MM.1S (cell line): ENCODE measurements around the gene OLFML1.

Experiments used
- DNase-seq: peaks from one replicate; pipeline ENCODE4 v3.0.0-alpha.2; 2015
- H2AFZ ChIP-seq: fragments of 300-600 bp; sonication (generic); 2 replicates; pipeline ENCODE4 v1.6.0; 2016; ENCODE audit warnings: antibody characterized with exemption, low read length
- H3F3A ChIP-seq: fragments of 300-600 bp; sonication (generic); 2 replicates; pipeline ENCODE4 v1.6.1; 2016; ENCODE audit warnings: mild to moderate bottlenecking, antibody characterized with exemption, low read length, moderate library complexity, mixed read lengths; ENCODE audit not compliant: insufficient read depth
- H3K27ac ChIP-seq: fragments of 300-600 bp; sonication (generic); 2 replicates; pipeline ENCODE4 v1.5.1; 2016; ENCODE audit warnings: mild to moderate bottlenecking, low read length
- H3K27me3 ChIP-seq: fragments of 300-600 bp; sonication (generic); replicated peaks from 2 replicates; pipeline ENCODE4 v1.6.0; 2016; ENCODE audit warnings: low read length; ENCODE audit not compliant: insufficient read depth
- H3K36me3 ChIP-seq: fragments of 300-600 bp; sonication (generic); replicated peaks from 2 replicates; pipeline ENCODE4 v1.6.1; 2016; ENCODE audit warnings: mild to moderate bottlenecking, low read length, mixed read lengths; ENCODE audit not compliant: insufficient read depth
- H3K4me1 ChIP-seq: fragments of 300-600 bp; sonication (generic); 2 replicates; pipeline ENCODE4 v1.6.1; 2016; ENCODE audit warnings: low read length, mixed read lengths
- H3K4me2 ChIP-seq: fragments of 300-600 bp; sonication (generic); 2 replicates; pipeline ENCODE4 v1.6.0; 2016; ENCODE audit warnings: low read depth, low read length
- H3K4me3 ChIP-seq: fragments of 300-600 bp; sonication (generic); 2 replicates; pipeline ENCODE4 v1.5.1; 2016; ENCODE audit warnings: low read length, mixed read lengths
- H3K79me2 ChIP-seq: fragments of 300-600 bp; sonication (generic); 2 replicates; pipeline ENCODE4 v1.6.1; 2016; ENCODE audit warnings: mixed run types, low read length, mixed read lengths
- H3K9ac ChIP-seq: fragments of 300-600 bp; sonication (generic); 2 replicates; pipeline ENCODE4 v1.6.1; 2016; ENCODE audit warnings: low read length, mixed read lengths
- H3K9me2 ChIP-seq: fragments of 300-600 bp; sonication (generic); replicated peaks from 2 replicates; pipeline ENCODE4 v1.6.1; 2016; ENCODE audit warnings: mild to moderate bottlenecking, low read length, mixed read lengths; ENCODE audit not compliant: insufficient read depth
- H3K9me3 ChIP-seq: fragments of 300-600 bp; sonication (generic); replicated peaks from 2 replicates; pipeline ENCODE4 v1.6.1; 2016; ENCODE audit warnings: mild to moderate bottlenecking, low read length, mixed read lengths; ENCODE audit not compliant: insufficient read depth
- H4K20me1 ChIP-seq: fragments of 300-600 bp; sonication (generic); 2 replicates; pipeline ENCODE4 v1.6.1; 2016; ENCODE audit warnings: mild to moderate bottlenecking, low read length, moderate library complexity, mixed read lengths; ENCODE audit not compliant: insufficient read depth
- EZH2 ChIP-seq: fragments of 300-600 bp; sonication (generic); optimal IDR thresholded peaks from 2 replicates; pipeline ENCODE3; 2017; ENCODE audit warnings: low read depth, mild to moderate bottlenecking, antibody characterized with exemption, low read length, mixed read lengths
- EZH2phosphoT487 ChIP-seq: fragments of 300-600 bp; sonication (generic); IDR thresholded peaks from 2 replicates; pipeline ENCODE4 v1.6.1; 2018; ENCODE audit warnings: antibody characterized with exemption, low read length
- TF ChIP-seq, protein P1 (sequence below): fragments of 300-600 bp; sonication (generic); IDR thresholded peaks from 2 replicates; pipeline ENCODE4 v1.5.1; 2016; ENCODE audit warnings: antibody characterized with exemption, low read length, mixed read lengths

OLFML1 gene

DNA sequence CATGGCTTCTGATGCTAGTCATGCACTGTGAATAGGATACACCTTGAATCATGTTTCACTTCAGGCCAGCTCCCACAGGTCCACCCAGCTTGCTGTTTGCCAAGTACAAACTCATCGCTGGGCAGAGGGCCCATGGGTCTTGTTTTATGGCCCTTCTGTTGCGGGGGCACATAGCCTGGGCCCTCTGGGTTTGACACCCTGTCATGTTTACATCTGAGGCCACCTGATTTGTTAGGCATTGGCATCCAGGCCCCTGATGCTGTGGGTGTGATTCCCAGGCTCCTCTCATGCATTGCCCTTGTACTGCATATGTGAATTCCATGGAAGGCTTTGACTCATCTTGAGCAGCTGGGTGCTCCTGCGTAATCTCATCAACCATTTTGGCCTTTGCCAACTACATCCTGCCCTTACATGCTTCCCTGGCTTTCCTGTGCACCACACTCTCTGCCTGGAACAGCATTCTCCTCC lies 61.1 kb downstream of the OLFML1 start:
- Histone ChIP-seq H2AFZ (no peak overlapping the region), H3K9me3 (no peaks in the 10 kb centered on the region), H3K79me2 (no peaks in the 10 kb centered on the region), H3K9me2 (no peaks in the 10 kb centered on the region), H3F3A (peaks cover 12% of the 10 kb centered on the region), H3K4me2 (no peak overlapping the region), H3K4me1 (peaks cover 24% of the 10 kb centered on the region), H3K27ac (no peak overlapping the region), H3K9ac (no peak overlapping the region), H3K36me3 (no peaks in the 10 kb centered on the region), H4K20me1 (no peaks in the 10 kb centered on the region), H3K27me3 (no peaks in the 10 kb centered on the region), H3K4me3 (no peak overlapping the region)
- no peak for DNase-seq
- TF ChIP-seq EZH2 (no peak), EZH2phosphoT487 (no peak)
- TF ChIP-seq, protein P1, sequence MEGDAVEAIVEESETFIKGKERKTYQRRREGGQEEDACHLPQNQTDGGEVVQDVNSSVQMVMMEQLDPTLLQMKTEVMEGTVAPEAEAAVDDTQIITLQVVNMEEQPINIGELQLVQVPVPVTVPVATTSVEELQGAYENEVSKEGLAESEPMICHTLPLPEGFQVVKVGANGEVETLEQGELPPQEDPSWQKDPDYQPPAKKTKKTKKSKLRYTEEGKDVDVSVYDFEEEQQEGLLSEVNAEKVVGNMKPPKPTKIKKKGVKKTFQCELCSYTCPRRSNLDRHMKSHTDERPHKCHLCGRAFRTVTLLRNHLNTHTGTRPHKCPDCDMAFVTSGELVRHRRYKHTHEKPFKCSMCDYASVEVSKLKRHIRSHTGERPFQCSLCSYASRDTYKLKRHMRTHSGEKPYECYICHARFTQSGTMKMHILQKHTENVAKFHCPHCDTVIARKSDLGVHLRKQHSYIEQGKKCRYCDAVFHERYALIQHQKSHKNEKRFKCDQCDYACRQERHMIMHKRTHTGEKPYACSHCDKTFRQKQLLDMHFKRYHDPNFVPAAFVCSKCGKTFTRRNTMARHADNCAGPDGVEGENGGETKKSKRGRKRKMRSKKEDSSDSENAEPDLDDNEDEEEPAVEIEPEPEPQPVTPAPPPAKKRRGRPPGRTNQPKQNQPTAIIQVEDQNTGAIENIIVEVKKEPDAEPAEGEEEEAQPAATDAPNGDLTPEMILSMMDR = no peak

DNA sequence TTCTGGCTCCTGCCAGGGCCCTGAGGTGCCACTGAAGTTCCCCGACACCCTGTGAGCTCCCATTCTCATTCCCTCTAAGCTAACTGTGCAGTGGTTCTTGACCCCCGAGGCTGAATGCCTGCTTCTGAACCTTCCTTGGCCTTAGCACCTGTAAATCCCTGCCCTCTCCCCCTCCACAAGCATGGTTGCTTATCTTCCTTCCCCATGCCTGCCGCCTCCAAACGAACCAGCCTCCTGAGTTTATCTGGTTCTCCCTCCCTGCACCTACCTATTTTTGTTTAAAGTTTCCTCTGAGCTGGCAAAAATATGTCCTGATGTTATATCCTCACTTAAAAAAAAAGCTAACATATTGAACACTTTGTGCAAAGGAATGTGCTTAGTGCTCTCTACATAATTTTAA lies 62.4 kb downstream of the OLFML1 start:
- no peak overlapping the region for H3K4me2 ChIP-seq
- no peaks in the 10 kb centered on the region for H3K9me2 ChIP-seq
- no peaks in the 10 kb centered on the region for H4K20me1 ChIP-seq
- H3K27ac ChIP-seq = no peak overlapping the region
- peaks cover 24% of the 10 kb centered on the region for H3K4me1 ChIP-seq
- H3K9me3 ChIP-seq = no peaks in the 10 kb centered on the region
- TF ChIP-seq EZH2phosphoT487 = no peak
- TF ChIP-seq, protein P1 = no peak
- TF ChIP-seq EZH2 = no peak
- no peaks in the 10 kb centered on the region for H3K79me2 ChIP-seq
- no peak overlapping the region for H3K4me3 ChIP-seq
- H3K9ac ChIP-seq = no peak overlapping the region
- no peaks in the 10 kb centered on the region for H3K36me3 ChIP-seq
- no peak overlapping the region for H2AFZ ChIP-seq
- no peaks in the 10 kb centered on the region for H3K27me3 ChIP-seq
- peaks cover 12% of the 10 kb centered on the region for H3F3A ChIP-seq
- DNase-seq = no peak

DNA sequence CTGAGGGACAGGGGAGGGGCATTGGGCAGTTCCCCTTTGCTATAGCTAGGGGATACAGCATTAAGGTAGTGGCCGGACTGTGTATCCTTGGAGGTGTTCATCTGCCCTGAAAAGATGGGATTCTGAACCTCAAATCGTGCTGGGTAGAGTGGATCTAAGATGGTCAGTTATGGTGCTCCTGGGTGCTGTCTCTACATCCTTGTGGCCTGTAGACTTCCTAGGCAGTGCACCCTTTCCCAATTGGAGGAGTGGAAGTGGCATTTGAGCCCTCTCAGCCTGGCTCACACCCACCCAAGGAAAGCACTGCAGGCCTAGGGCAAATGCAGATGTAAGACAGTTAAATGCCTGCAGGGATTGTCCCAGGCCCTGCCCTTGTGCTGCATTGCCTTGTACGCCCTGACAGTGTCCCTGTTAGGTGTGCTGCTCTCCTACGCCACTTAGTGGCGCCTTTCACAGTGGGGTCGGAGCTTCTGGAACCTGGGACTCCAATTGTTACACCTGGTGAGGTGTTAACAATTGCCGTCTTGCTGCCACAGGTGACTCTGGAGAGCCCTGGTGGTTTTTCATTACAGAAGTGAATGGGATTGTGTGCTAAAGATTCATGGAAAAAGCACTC lies 63.5 kb downstream of the OLFML1 start:
- peaks cover 24% of the 10 kb centered on the region for H3K4me1 ChIP-seq
- TF ChIP-seq, protein P1 = peak; percentile 69
- TF ChIP-seq EZH2 = no peak
- TF ChIP-seq EZH2phosphoT487 = no peak
- no peaks in the 10 kb centered on the region for H3K9me2 ChIP-seq
- no peaks in the 10 kb centered on the region for H3K79me2 ChIP-seq
- H2AFZ ChIP-seq = no peak overlapping the region
- no peaks in the 10 kb centered on the region for H4K20me1 ChIP-seq
- DNase-seq = peak; percentile 63
- H3K4me2 ChIP-seq = peak overlapping the region; percentile 39; the same call in 1 of the 2 replicates
- H3K27ac ChIP-seq = peak overlapping the region; percentile 53; the same call in 1 of the 2 replicates
- peaks cover 12% of the 10 kb centered on the region for H3F3A ChIP-seq
- H3K9me3 ChIP-seq = no peaks in the 10 kb centered on the region
- H3K4me3 ChIP-seq = no peak overlapping the region; the same call in 1 of the 2 replicates
- no peaks in the 10 kb centered on the region for H3K27me3 ChIP-seq
- H3K36me3 ChIP-seq = no peaks in the 10 kb centered on the region
- no peak overlapping the region for H3K9ac ChIP-seq
